ENCODE data around the gene CEMIP.

DNA sequence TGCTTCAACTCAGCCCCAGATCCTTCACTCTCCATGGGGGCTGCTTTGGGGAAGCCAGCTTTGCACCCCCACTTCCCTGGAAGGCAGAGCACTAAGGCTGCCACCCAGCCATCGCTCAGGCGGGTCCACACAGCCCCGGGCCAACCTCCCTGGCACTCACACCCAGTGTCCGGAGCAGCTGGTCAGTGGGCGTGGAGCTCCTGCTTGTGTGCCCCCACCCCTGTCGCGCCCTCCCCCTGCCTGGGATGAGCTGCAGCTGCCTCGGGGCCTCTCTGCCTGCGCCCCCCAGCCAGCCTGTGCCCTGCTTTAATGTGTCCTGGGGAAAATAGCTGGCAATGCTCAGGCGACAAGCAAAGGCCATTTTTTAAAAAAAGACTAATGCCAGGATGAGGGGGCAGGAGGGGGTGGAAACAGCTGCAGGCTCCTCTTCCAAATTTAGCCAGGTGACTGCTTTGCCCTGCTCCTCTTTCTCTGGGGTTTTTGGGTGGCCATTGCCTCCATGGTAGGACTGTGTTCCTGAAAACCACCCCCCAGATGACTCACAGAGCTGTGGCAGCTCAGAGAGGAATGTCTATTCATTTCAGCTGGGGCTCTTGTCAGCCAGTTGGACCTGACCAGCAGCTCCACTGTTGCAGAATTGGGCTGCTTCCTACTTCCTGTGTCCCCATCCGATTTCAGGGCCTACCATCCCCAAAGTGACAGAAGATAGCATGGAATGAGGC, 65.0 kb downstream of the CEMIP start:
- TF ChIP-seq EZH2 (IDR thresholded peaks at IDR 0.05) = no peak
- TF ChIP-seq, protein P1, sequence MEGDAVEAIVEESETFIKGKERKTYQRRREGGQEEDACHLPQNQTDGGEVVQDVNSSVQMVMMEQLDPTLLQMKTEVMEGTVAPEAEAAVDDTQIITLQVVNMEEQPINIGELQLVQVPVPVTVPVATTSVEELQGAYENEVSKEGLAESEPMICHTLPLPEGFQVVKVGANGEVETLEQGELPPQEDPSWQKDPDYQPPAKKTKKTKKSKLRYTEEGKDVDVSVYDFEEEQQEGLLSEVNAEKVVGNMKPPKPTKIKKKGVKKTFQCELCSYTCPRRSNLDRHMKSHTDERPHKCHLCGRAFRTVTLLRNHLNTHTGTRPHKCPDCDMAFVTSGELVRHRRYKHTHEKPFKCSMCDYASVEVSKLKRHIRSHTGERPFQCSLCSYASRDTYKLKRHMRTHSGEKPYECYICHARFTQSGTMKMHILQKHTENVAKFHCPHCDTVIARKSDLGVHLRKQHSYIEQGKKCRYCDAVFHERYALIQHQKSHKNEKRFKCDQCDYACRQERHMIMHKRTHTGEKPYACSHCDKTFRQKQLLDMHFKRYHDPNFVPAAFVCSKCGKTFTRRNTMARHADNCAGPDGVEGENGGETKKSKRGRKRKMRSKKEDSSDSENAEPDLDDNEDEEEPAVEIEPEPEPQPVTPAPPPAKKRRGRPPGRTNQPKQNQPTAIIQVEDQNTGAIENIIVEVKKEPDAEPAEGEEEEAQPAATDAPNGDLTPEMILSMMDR (IDR thresholded peaks at IDR 0.05) = no peak
- TF ChIP-seq EZH2phosphoT487 (IDR thresholded peaks at IDR 0.05) = no peak

Data from neural progenitor cell (in vitro differentiated cells).